Heart left ventricle (tissue), 13 donors: Measurements from ENCODE around the gene MAK.

ENCODE experiments used
- CTCF ChIP-seq, 12 donors: fragments of 200-600 bp; sonication (generic) in 4 of 12; IDR thresholded peaks; one replicate each; pipeline versions ENCODE4 v1.5.0 to v1.8.0; 2018 to 2022; ENCODE audit warnings: antibody characterized with exemption in 12 of 12, mild to moderate bottlenecking in 5 of 12
- POLR2A ChIP-seq, 2 donors: fragments of 450-650 bp; IDR thresholded peaks; one replicate each; pipeline ENCODE4 v1.6.1; 2017; ENCODE audit warnings: antibody characterized with exemption in 2 of 2, mild to moderate bottlenecking in 2 of 2, moderate library complexity in 2 of 2
- donor health status: ischemic (EF 13 %, LVEDD 7.1; RV severe dilation, severe dysfunction).
- donor health status: DM: no; HTN: yes; CAD: no.
- donor health status: DM: no; HTN: no; CAD: no.
- donor health status: ischemic (EF 25% LVEDD 6.9; RV normal size, moderate dysfunction).
- donor health status: ischemic (EF 25% LVEDD 5.7; RV mildly dilated, moderate dysfunction).
- donor health status: ischemic (EF 35%, LVEDD 5.7; RV mildly dilated, moderate dysfunction).
- donor health status: nonischemic (EF 11% LVEDD 7.7; RV severe dilation, severe dysfunction).
- donor health status: DM: yes; HTN: yes; CAD: no.
- donor health status: PGD.
- donor health status: ischemic (EF 29% LVEDD 5.4; RV normal size, mild dysfunction).
- donor health status: nonischemic (EF 23%, LVEDD 6.1; RV moderate dilation, normal function).

- no peak for TF ChIP-seq CTCF (IDR thresholded peaks at IDR 0.05)
- TF ChIP-seq POLR2A (IDR thresholded peaks at IDR 0.05): no peak
These were observed 94.8 kb downstream of the MAK start for GRCh38 chr6:10743515-10743914.
